Smooth muscle cell (in vitro differentiated cells): Measurements from ENCODE around the gene ENG. TPM values are rescaled to one million over a fixed set of nuclear protein-coding genes. Genes with fewer than 3 reads are reported as not detected.
"Not testable (repeated sequence)": the region's sequence is repeated elsewhere in the genome, so short reads cannot be mapped to it uniquely, and the experiment has no call there.

ENCODE experiments used
- DNase-seq: peaks from one replicate; lab custom pipeline; 2025; ENCODE audit not compliant: unreplicated experiment; lab: John Stamatoyannopoulos, UW
- H2AFZ ChIP-seq: fragments of 200-600 bp; sonication (generic); 2 replicates; pipeline ENCODE4 v1.6.0; 2016; ENCODE audit warnings: antibody characterized with exemption, low read depth, mild to moderate bottlenecking
- H3F3A ChIP-seq: fragments of 200-600 bp; sonication (generic); 2 replicates; pipeline ENCODE4 v1.6.0; 2017; ENCODE audit warnings: antibody characterized with exemption, low read depth
- H3K27ac ChIP-seq: fragments of 200-600 bp; sonication (generic); 2 replicates; pipeline ENCODE4 v1.5.1; 2016; ENCODE audit warnings: low read depth, mild to moderate bottlenecking
- H3K27me3 ChIP-seq: fragments of 200-600 bp; sonication (generic); 2 replicates; pipeline ENCODE4 v1.6.1; 2016; ENCODE audit warnings: low read depth, mild to moderate bottlenecking
- H3K36me3 ChIP-seq: fragments of 200-600 bp; sonication (generic); 2 replicates; pipeline ENCODE4 v1.5.1; 2016; ENCODE audit warnings: low read depth
- H3K4me1 ChIP-seq: fragments of 200-600 bp; sonication (generic); 2 replicates; pipeline ENCODE4 v1.5.1; 2016; ENCODE audit warnings: low read depth
- H3K4me2 ChIP-seq: fragments of 200-600 bp; sonication (generic); 2 replicates; pipeline ENCODE4 v1.6.0; 2016; ENCODE audit warnings: mild to moderate bottlenecking
- H3K4me3 ChIP-seq: fragments of 200-600 bp; sonication (generic); 2 replicates; pipeline ENCODE4 v1.5.1; 2016; ENCODE audit warnings: mild to moderate bottlenecking
- H3K79me2 ChIP-seq: fragments of 200-600 bp; sonication (generic); 2 replicates; pipeline ENCODE4 v1.6.0; 2016; ENCODE audit warnings: low read depth, mild to moderate bottlenecking
- H3K9ac ChIP-seq: fragments of 200-600 bp; sonication (generic); 2 replicates; pipeline ENCODE4 v1.6.0; 2016; ENCODE audit warnings: low read depth
- H3K9me3 ChIP-seq: fragments of 200-600 bp; sonication (generic); replicated peaks from 2 replicates; pipeline ENCODE4 v1.5.1; 2016; ENCODE audit warnings: low read depth
- H4K20me1 ChIP-seq: fragments of 200-600 bp; sonication (generic); 2 replicates; pipeline ENCODE4 v1.6.0; 2016; ENCODE audit warnings: low read depth
- WGBS: methylation state at CpG from one replicate; pipeline ENCODE4 v1.1.7; 2016; ENCODE audit warnings: low lambda C conversion rate; 5-methylcytosine and 5-hydroxymethylcytosine counted together
- polyA plus RNA-seq: library from polyadenylated mRNA; unstranded; fragments of >200 nt; fragmentation: Nextera tagmentation; extraction: Ambion mirVana; gene quantifications from 2 replicates; pipeline ENCODE4 v1.2.1, GENCODE V29; 2016
- total RNA-seq: library from RNA; depleted of rRNA; stranded (reverse); fragments of >200 nt; gene quantifications from 2 replicates; pipeline ENCODE4 v1.2.3, GENCODE V29; 2014
- TF ChIP-seq, protein P1 (sequence below): fragments of 200-600 bp; sonication (generic); IDR thresholded peaks from 2 replicates; pipeline ENCODE4 v1.5.1; 2017; ENCODE audit warnings: borderline replicate concordance, mild to moderate bottlenecking, antibody characterized with exemption; ENCODE audit not compliant: insufficient read depth, poor library complexity, severe bottlenecking

Gene ENG
- total and polyA plus RNA-seq, 2 experiments from 2014 or later = 12.6 to 54.1 TPM

DNA sequence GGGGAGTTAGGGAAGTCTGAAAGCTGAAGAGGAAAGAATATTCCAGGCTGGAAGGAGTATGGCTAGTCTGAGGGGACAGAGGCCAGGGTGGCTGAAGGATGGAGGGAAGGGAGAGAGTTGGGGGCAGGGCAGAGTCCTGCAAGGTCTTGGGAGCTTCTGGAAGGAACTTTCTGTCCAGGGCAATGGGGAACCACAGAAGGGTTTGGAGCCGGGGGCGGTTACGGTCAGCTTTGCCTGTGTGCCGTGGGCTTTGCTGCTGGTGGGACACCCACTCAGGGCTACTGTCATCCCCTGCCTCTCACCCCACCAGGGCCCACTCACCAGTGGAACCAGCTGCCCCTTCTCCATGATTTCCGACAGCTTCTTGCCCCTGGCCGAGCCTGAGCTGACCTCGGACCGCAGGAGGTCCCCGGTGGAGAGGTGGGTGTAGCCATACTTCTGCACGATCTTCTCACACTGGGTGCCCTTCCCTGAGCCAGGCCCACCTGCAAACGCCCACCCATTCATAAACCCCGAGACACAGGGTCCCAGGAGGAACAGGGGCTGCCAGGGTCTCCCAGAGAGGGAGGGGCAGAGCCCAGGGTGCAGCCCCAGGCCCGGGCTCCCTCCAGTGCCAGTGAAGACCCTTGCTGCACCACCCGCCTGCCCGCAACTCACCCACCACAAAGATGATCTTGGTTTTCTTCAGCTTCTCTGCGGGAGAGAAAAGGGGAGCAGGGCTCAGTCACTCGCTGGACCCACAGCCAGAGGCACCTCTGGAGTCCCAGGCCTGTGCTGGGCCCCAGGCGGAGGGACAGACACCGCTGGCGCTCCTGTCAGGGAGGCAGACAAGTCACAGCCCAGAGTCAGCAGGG is 18.1 kb upstream of the ENG start:
- Histone ChIP-seq H3K27ac (no peak overlapping the region), H3K36me3 (no peaks in the 10 kb centered on the region), H3K4me2 (no peak overlapping the region), H3K79me2 (no peaks in the 10 kb centered on the region), H3K9ac (no peak overlapping the region), H3K4me1 (no peaks in the 10 kb centered on the region), H4K20me1 (no peaks in the 10 kb centered on the region), H3K9me3 (no peaks in the 10 kb centered on the region), H3K27me3 (no peaks in the 10 kb centered on the region), H3F3A (no peaks in the 10 kb centered on the region), H2AFZ (no peak overlapping the region), H3K4me3 (no peak overlapping the region)
- TF ChIP-seq, protein P1, sequence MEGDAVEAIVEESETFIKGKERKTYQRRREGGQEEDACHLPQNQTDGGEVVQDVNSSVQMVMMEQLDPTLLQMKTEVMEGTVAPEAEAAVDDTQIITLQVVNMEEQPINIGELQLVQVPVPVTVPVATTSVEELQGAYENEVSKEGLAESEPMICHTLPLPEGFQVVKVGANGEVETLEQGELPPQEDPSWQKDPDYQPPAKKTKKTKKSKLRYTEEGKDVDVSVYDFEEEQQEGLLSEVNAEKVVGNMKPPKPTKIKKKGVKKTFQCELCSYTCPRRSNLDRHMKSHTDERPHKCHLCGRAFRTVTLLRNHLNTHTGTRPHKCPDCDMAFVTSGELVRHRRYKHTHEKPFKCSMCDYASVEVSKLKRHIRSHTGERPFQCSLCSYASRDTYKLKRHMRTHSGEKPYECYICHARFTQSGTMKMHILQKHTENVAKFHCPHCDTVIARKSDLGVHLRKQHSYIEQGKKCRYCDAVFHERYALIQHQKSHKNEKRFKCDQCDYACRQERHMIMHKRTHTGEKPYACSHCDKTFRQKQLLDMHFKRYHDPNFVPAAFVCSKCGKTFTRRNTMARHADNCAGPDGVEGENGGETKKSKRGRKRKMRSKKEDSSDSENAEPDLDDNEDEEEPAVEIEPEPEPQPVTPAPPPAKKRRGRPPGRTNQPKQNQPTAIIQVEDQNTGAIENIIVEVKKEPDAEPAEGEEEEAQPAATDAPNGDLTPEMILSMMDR = no peak
- no peak for DNase-seq
- WGBS = 93% methylated on average over 20 of the region's 20 CpGs

DNA sequence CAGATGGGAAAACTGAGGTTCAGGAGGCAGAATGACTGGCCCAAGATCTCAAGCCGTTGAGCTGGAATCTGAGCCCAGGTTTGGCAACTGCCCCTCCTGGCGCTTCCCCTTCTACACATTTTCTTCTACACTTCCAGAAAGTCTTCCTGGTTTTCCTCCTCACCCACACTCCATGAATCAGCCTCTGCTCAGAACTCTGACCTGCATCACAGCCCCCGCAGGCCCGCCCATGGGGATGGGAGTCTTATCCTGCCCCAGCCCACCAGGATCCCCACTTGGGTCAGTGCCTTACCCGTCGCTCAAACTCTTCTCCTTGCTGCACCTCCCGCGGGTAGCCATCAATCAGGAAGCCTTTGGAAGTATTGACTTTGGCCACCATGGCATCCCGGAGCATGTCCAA is 17.1 kb upstream of the ENG start:
- no peak overlapping the region for H3K27ac ChIP-seq
- 89% methylated on average over 9 of the region's 9 CpGs for WGBS
- no peaks in the 10 kb centered on the region for H3F3A ChIP-seq
- no peaks in the 10 kb centered on the region for H3K27me3 ChIP-seq
- no peaks in the 10 kb centered on the region for H4K20me1 ChIP-seq
- no peaks in the 10 kb centered on the region for H3K79me2 ChIP-seq
- no peaks in the 10 kb centered on the region for H3K9me3 ChIP-seq
- no peak overlapping the region for H3K4me2 ChIP-seq
- no peaks in the 10 kb centered on the region for H3K4me1 ChIP-seq
- H2AFZ ChIP-seq = no peak overlapping the region
- no peak for DNase-seq
- no peak overlapping the region for H3K9ac ChIP-seq
- H3K36me3 ChIP-seq = no peaks in the 10 kb centered on the region
- TF ChIP-seq, protein P1 = no peak
- H3K4me3 ChIP-seq = no peak overlapping the region

DNA sequence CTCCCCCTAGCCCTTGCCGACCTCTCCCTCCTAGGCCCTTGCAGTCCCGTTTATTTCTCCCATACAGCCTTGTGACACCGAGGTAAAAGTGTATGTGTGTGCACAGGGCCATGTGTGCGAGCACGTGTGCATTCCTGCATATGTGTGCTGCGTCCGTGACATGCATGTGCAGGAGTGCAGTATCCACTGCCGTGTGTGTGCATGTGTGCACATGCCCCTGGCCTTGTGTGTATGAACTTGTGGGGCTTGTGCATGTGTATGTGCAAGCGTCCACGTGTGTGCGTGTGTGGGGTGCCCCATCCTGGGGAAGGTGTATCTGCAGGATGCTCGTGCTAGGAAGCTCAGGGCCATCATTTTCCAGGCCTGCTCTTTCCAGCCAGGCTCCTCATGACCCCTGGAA is 16.4 kb upstream of the ENG start:
- no peak overlapping the region for H3K4me3 ChIP-seq
- H3F3A ChIP-seq = no peaks in the 10 kb centered on the region
- H3K79me2 ChIP-seq = no peaks in the 10 kb centered on the region
- no peaks in the 10 kb centered on the region for H4K20me1 ChIP-seq
- H3K4me1 ChIP-seq = no peaks in the 10 kb centered on the region
- H3K36me3 ChIP-seq = no peaks in the 10 kb centered on the region
- H3K9ac ChIP-seq = no peak overlapping the region
- DNase-seq = no peak
- H3K9me3 ChIP-seq = no peaks in the 10 kb centered on the region
- H3K27ac ChIP-seq = no peak overlapping the region
- TF ChIP-seq, protein P1 = no peak
- H2AFZ ChIP-seq = no peak overlapping the region
- H3K27me3 ChIP-seq = no peaks in the 10 kb centered on the region
- H3K4me2 ChIP-seq = no peak overlapping the region
- 93% methylated on average over 12 of the region's 12 CpGs for WGBS

DNA sequence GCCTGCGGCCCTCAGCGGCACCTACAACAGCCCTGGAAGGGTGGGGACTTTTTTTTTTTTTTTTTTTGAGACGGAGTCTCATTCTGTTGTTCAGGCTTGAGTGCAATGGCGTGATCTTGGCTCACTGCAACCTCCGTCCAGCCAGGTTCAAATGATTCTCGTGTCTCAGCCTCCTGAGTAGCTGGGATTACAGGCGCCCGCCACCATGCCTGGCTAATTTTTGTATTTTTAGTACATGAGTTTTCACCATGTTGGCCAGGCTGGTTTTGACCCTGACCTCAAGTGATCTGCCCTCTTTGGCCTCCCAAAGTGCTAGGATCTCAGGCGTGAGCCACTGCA is 15.7 kb upstream of the ENG start:
- H3K9ac ChIP-seq = not testable (repeated sequence)

More for the DNA sequence above, 15.7 kb upstream of the ENG start:
- not testable (repeated sequence) for H3K27ac ChIP-seq, H3K27me3 ChIP-seq, H3K4me3 ChIP-seq, H3K4me1 ChIP-seq, H3K4me2 ChIP-seq, H3K79me2 ChIP-seq, H3K9me3 ChIP-seq, H2AFZ ChIP-seq, DNase-seq, H4K20me1 ChIP-seq, H3K36me3 ChIP-seq, H3F3A ChIP-seq
- WGBS = 66% methylated on average over 9 of the region's 9 CpGs
